ENCODE data around the gene AFAP1. TPM values are rescaled to one million over a fixed set of nuclear protein-coding genes. Genes with fewer than 3 reads are reported as not detected.
A peak's percentile ranks its signal among the peaks of the same experiment; 100 is the strongest.

Gene AFAP1
- total RNA-seq, 2 donors from 2014 or later: 18.2 to 22.5 TPM

GRCh38 chr4:7915875-7916242 lies 23.8 kb downstream of the AFAP1 start:
- no peaks in the 10 kb centered on the region for H3K27me3 Mint-ChIP-seq (ENCODE audit: insufficient read depth)
- Histone ChIP-seq H3K36me3 (ENCODE audit: control insufficient read depth, insufficient read depth, low read length) (peaks cover 6% of the 10 kb centered on the region), H3K9ac (ENCODE audit: extremely low read depth, low read length, poor library complexity, severe bottlenecking) (no peak overlapping the region), H3K27me3 (ENCODE audit: control insufficient read depth, insufficient read depth, low read length, poor library complexity, severe bottlenecking) (no peaks in the 10 kb centered on the region), H3K9me3 (ENCODE audit: control insufficient read depth, low read length) (no peaks in the 10 kb centered on the region), H3K4me1 (ENCODE audit: control insufficient read depth, insufficient read depth, low read length) (peaks cover 9% of the 10 kb centered on the region), H3K4me3 (ENCODE audit: low read length) (no peak overlapping the region), H3K27ac (ENCODE audit: low read depth, low read length) (no peak overlapping the region)
- no peak overlapping the region for H3K27ac Mint-ChIP-seq
- DNase-seq: no peak
- no peak overlapping the region for H3K4me3 Mint-ChIP-seq
- peaks cover 7% of the 10 kb centered on the region for H3K36me3 Mint-ChIP-seq (ENCODE audit: low read depth)
- no peak for TF ChIP-seq CTCF (conservative IDR thresholded peaks at IDR 0.05)
- H3K9me3 Mint-ChIP-seq: no peaks in the 10 kb centered on the region
- WGBS, 2 experiments (ENCODE audit: insufficient coverage in 1 of 2, insufficient read length in 1 of 2): 67 to 73% methylated on average over 3 to 6 of the region's 6 CpGs
- peaks cover 36% of the 10 kb centered on the region for H3K4me1 Mint-ChIP-seq

DNA sequence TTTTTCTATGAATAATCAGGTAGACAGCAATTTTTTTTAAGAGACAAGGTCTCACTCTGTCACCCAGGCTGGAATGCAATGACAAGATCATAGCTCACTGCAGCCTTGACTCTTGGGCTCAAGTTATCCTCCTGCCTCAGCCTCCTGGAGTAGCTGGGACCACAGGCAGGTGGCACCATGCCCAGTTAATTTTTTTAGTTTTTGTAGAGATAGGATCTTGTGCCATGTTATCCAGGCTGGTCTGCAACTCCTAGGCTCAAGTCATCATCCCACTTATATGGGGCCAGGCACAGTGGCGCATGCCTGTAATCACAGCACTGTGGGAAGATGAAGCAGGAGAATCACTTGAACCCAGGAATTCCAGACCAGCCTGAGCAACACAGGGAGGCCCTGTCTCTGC lies 26.8 kb downstream of the AFAP1 start:
- no peaks in the 10 kb centered on the region for H3K27me3 Mint-ChIP-seq (ENCODE audit: insufficient read depth)
- peaks cover 54% of the 10 kb centered on the region for H3K4me1 Mint-ChIP-seq
- H3K4me1 ChIP-seq (ENCODE audit: control insufficient read depth, insufficient read depth, low read length): peaks cover 21% of the 10 kb centered on the region
- H3K9me3 Mint-ChIP-seq: no peaks in the 10 kb centered on the region
- 100% methylated on average over 1 of the region's 1 CpG for WGBS, 2 experiments (ENCODE audit: insufficient coverage in 1 of 2, insufficient read length in 1 of 2)
- no peak overlapping the region for H3K4me3 ChIP-seq (ENCODE audit: low read length)
- no peak for DNase-seq
- H3K36me3 Mint-ChIP-seq (ENCODE audit: low read depth): peaks cover 3% of the 10 kb centered on the region
- no peak overlapping the region for H3K4me3 Mint-ChIP-seq
- H3K27ac ChIP-seq (ENCODE audit: low read depth, low read length): no peak overlapping the region
- TF ChIP-seq CTCF (conservative IDR thresholded peaks at IDR 0.05): no peak
- H3K36me3 ChIP-seq (ENCODE audit: control insufficient read depth, insufficient read depth, low read length): peaks cover 3% of the 10 kb centered on the region
- H3K27ac Mint-ChIP-seq: no peak overlapping the region
- H3K9me3 ChIP-seq (ENCODE audit: control insufficient read depth, low read length): no peaks in the 10 kb centered on the region
- no peak overlapping the region for H3K9ac ChIP-seq (ENCODE audit: extremely low read depth, low read length, poor library complexity, severe bottlenecking)
- no peaks in the 10 kb centered on the region for H3K27me3 ChIP-seq (ENCODE audit: control insufficient read depth, insufficient read depth, low read length, poor library complexity, severe bottlenecking)

- peak overlapping the region; percentile 62 for H3K4me3 ChIP-seq (ENCODE audit: low read length)
- H3K27me3 Mint-ChIP-seq (ENCODE audit: insufficient read depth): no peaks in the 10 kb centered on the region
- peaks cover 50% of the 10 kb centered on the region for H3K4me1 Mint-ChIP-seq
- no peaks in the 10 kb centered on the region for H3K36me3 ChIP-seq (ENCODE audit: control insufficient read depth, insufficient read depth, low read length)
- DNase-seq: peak; percentile 87
- H3K4me1 ChIP-seq (ENCODE audit: control insufficient read depth, insufficient read depth, low read length): peaks cover 32% of the 10 kb centered on the region
- 35 to 48% methylated on average over 13 to 16 of the region's 16 CpGs for WGBS, 2 experiments (ENCODE audit: insufficient coverage in 1 of 2, insufficient read length in 1 of 2)
- H3K9me3 Mint-ChIP-seq: no peaks in the 10 kb centered on the region
- TF ChIP-seq CTCF (conservative IDR thresholded peaks at IDR 0.05): no peak
- no peaks in the 10 kb centered on the region for H3K9me3 ChIP-seq (ENCODE audit: control insufficient read depth, low read length)
- peak overlapping the region; percentile 59 for H3K9ac ChIP-seq (ENCODE audit: extremely low read depth, low read length, poor library complexity, severe bottlenecking)
- peaks cover 3% of the 10 kb centered on the region for H3K36me3 Mint-ChIP-seq (ENCODE audit: low read depth)
- peak overlapping the region; percentile 76 for H3K27ac ChIP-seq (ENCODE audit: low read depth, low read length)
- H3K27ac Mint-ChIP-seq: peak overlapping the region; percentile 96
- peak overlapping the region; percentile 36 for H3K4me3 Mint-ChIP-seq
- no peaks in the 10 kb centered on the region for H3K27me3 ChIP-seq (ENCODE audit: control insufficient read depth, insufficient read depth, low read length, poor library complexity, severe bottlenecking)
Observed at GRCh38 chr4:7910952-7911578, 28.6 kb downstream of the AFAP1 start.
